NCI-H82 treated with DMSO at 0.1 percent for 48 hours (cell line): Measurements from ENCODE around the gene CTTN.
A peak's percentile ranks its signal among the peaks of the same experiment; 100 is the strongest.

Experiments
- DNase-seq: peaks from one replicate; lab custom pipeline; 2025; ENCODE audit not compliant: unreplicated experiment; lab: John Stamatoyannopoulos, UW

CTTN gene

DNA sequence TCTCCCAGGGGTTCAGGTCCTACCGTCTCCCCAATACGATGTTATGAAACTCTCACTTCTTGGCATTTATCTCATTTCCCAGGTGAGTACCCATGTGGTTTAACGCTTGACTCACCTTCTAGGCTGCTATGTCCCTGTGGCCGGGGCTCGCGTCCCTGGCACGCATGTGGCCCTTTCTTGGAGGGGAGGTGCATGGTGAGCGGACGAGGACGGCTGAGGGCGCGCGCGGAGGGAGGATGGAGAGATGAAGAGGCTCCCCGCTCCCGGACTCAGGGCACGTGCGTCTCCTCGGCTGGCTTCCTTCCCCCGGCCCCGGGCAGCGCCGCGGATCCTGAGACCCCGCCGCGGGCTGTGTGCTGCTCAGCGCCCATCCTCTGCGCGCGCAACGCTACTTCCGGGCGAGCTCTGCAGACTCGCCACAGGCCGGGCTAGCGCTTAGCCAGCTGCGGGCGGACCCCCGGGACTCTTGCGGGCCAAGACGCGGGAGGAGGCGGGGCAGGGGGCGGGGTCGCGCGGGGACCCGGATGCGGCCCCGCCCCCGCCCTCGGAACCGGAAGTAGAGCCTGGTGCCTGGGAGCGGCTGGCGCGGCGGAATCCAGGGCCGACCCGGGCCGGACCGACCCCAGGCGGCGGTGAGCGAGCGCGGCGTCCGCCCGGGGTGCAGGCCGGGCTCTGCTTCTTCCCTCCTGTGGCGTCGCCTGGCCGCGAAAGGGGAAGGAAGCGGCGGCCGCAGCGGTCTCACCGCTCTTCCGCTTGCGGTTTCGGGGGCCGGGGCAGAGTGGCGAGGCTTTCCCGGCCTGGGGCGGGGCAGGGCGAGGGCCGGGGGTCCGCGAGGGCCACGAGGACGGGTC is at the start of gene CTTN:
Gene CTTN, plus strand, starts transcription at position 547 of the 851 bp plus-strand sequence. CDS start 8,769 bp downstream, outside the sequence.
- peak; percentile 54 for DNase-seq

DNA sequence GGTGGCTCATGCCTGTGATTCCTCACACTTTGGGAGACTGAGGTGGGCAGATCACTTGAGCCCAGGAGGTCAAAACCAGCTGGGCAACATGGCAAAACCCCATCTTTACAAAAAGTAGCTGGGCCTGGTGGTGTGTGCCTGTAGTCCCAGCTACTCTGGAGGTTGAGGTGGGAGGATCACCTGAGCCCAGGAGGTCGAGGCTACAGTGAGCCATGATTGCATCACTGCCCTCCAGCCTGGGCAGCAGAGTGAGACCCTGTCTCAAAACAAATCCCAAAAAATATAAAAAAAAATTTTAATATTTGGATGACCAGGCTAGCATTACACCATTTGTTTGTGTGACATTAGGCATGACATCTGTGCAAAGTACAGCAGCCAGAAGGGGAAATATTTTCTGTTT is 49.7 kb upstream of the CTTN start:
- no peak for DNase-seq

DNA sequence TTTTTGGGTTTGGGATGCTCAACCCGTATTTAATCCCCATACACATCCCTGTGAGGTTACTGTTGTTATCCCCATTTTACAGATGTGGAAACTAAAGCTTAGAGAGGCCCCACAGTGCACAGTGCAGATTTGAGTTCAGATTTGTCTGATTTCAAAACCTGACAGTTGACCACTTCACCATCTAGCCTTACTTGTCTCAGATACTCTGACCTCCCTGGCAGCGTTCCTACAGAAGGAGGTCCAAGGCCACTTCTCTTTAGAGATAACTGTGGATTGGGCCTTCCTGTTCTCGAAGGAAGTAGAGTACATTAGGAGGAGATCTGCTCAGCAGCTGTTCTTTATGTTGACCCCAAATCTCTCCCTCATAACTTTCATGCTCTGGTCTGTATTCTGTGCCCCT is 46.7 kb upstream of the CTTN start:
- no peak for DNase-seq

DNA sequence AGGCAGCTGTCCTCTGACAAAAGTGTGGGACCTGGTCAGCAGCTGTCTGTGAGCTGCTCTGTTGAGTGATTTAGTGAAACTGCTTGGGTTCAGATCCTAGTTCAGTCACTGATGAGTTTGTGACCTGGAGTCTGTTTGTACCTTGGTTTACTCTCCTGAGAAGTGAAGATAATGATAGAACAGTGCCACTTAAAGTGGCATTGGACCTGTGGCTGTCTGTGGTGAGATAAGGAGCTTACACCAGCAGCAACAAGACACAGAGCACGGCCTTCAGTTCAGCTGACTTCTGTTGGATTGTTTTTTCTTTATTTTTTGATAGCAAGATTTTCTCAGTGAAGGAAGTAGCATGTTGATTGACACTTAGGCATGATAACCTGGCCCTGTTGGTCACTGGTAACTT is 46.2 kb upstream of the CTTN start:
- no peak for DNase-seq

DNA sequence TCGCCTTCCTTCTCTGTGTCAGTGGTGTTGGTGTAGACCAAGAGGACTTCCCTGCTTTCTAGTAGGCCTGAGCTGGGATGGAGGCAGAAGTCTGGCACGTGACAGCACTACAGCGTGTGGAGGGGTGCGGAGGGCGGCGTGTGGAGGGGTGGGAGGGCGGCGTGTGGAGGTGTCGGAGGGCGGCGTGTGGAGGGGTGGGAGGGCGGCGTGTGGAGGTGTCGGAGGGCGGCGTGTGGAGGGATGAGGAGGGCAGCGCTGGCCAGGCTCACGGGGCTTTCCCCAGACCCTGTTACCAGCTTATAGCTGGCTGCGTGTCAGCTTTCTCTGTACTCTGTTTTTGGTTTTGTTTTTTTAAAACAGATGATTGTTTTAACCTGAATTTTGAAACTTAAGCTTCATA is 45.7 kb upstream of the CTTN start:
- DNase-seq, result no peak

DNA sequence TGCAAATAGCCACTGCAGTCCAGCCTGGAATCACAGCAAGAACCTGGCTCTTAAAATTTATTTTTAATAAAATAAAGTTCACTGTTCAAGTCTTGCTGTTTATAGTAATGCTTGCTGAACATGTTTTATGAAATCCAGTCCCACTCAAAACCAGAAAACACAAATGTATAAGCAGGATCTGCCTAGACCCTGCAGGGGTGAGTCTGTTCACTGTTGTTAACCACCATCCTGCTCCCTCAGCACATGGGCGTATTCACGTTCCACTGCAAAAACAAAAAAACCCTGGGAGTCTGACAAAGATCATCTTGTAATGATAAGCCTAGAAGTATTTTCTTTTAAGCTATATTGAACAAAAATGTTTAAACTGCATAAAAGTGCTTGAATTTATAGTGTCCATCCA is 45.0 kb upstream of the CTTN start:
- DNase-seq, result no peak

DNA sequence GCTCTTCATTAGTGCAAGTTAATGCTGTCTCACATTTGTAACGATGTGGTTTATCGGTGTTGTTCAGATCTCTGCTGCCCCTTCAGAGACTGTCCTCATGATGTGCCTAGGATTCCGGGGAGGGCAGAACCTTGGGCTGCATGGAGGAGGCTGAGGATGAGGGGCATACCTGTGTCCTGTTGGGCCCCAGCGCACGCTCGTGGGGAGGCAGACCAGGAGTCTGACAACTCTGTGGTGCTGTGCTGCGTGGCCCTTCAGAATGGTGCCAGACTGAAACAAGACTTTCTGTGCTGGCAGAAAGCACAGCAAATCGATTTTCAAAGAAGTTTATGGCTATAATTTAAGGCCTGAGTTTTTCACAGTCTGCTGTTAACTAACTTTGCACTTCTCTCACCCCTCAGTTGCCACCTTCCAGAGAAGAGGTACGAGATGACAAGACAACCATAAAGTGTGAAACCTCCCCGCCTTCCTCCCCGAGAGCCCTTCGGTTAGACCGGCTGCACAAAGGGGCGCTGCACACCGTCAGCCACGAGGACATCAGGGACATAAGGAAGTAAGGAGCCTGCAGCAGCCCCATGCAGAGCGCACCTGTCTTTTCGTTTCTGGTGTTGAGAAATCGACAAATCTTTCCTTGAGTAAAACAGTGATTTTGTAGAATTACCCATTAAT is 44.3 kb upstream of the CTTN start:
- no peak for DNase-seq

DNA sequence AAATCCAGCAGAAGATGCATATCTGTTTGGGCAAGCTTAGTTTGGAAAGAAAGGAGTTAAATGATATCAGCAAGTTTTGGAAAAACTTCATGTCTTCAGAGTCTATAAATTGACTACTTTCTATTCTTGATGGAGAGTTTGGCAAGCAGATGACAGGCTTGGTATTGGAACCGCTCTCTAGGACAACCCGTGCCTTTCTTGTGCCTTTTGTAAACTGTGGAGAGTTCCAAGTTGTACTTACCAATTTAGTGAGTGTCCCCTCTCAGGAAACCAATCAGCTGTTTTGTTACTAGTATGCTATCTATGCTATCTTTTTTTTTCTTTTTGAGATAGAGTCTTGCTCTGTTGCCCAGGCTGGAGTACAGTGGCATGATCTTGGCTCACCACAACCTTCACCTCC is 43.7 kb upstream of the CTTN start:
- no peak for DNase-seq

DNA sequence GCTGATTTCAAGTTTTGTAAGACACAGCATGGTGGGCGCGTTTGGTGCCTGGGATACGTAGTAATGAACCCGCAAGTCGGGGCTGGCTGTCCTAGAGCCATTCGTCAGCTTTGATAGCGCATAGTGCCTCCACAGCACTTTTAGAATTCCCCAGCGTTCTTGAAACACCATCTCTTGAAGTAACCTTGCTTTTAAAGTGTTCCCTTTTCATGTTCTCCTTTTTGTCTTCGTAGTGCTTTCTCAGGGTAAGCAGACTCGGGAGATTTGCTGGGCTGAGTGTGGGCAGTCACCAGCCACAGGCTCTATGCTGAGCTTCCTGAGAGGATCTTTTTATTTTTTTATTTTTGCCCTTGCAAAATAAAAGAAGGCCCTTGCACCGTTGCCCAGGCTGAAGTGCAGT is 39.6 kb upstream of the CTTN start:
- DNase-seq, result no peak

DNA sequence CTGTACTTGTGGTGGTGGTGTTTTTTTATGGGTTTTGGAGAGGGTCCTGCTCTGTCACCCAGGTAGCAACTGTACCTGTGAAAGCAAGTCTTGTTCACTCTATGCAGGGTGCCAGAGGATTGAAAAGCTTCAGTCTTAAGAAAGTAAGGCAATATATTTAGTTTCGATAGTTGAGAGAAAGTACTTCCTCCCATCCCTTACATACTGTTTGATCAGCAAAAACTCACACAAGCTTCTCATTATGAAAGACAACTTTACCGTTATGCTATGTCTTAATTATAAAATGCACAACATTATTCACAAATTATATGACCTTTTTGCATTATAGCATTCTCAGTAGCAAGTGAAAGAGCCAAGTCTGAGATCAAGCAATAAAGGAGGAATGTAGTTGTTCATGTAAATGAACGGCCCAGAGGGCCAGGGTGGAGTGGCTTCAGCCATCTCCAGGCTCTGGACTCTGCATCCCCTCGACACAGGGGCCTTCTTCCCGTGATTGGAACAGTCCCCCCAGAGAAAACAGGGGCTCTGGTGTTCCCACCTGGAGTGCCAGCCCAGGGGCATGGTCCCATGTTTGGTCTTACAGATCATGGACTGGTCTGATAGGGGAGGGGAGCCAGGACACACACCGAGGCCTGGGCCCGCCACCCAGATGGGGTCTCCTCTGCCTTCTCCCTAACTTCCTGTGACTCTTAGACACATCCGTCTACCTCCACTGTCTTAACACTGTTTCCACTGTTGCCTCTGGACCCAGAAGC is 38.7 kb upstream of the CTTN start:
- no peak for DNase-seq

DNA sequence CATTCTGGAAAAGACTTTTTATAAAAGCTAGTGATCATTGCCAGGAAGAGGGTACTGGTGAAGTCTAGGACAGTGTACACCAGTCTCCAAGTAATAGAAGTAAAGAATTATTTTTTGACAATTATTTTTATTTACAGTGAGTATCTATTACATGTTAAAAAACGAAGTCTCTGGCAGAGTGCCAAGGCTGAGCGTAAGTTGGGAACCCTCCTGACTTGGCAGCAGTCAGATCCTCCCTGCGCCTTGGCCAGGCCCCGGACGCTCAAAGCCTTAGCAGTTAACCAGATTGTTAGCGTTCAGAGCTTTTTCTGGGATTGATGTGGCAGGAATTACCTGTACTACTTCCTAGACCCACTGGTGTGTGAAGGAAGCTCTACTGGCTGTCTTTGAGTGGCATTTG is 38.1 kb upstream of the CTTN start:
- no peak for DNase-seq

DNA sequence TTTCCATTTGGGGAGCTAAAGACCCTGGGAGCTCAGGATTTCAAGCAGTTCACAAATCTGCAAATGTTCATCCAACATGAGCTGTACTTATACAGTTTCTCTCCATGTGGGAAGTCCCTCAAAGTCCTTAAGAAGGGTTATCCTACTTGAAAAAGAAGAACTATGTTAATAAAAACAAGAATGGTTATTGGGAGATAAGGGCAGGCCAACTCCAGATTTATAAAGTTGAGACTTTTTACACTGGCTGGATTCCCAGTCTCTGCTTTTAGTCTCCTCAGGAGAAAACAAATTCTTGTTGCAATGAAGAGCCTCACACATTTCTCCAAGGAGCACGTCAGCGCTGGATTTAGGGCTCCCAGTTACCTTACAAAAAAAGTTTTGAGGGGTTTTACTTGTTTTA is 34.2 kb upstream of the CTTN start:
- DNase-seq, result no peak

DNA sequence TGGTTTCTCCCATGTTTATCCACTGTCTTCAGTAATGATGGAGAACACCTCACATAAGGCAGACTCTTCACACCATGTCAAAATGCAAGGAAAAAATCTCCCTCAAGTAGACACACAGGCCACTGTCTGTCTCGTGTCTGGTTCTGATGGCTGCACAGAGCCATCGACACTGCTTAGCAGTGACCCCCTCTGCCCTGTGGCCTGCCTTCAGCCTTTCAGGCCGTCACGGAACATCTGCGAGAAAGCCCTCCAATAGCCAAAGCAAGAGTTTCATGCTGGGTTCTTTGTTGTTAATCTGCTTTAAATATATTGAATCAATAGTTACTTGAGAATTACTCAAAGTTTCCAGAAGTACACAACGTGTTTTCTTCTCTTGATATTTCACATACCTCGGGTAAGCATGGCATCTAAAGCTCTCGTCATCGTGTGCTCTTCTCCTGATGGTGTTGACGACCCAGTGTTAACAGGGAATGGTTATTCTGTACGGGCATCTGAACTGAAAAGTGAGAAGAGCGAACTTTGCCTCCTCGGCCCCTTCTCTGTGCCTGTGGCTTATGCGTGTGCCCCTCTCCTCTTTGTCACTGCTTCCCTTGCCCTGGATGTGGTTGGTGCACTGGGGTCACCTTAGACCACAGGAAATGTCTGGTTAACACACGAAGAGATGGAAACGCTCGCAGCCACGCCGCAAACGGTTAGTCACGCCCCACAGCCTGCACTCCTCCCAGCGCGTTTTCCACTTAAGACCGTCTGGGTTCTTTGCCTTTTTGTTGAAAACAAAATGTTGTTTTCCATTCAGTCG is 33.4 kb upstream of the CTTN start:
- no peak for DNase-seq

DNA sequence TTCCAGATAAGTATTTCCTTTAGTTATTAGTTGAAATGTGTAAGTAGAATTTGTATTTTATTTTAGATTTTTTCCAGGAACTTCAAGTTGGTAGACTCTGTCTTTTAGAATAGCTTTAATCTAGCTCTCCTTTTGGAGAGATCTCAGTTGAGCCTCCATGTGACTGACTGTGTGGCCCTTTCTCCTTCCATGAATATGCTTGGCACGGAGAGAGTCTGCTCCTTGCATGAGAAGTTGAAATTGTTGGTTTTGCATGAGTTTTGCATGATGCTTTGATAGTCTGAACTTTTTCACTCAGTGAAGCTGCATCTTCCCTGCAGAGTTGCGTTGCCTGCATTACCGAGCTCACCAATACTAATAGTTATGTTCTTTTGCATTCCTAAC is 32.8 kb upstream of the CTTN start:
- DNase-seq, result no peak

DNA sequence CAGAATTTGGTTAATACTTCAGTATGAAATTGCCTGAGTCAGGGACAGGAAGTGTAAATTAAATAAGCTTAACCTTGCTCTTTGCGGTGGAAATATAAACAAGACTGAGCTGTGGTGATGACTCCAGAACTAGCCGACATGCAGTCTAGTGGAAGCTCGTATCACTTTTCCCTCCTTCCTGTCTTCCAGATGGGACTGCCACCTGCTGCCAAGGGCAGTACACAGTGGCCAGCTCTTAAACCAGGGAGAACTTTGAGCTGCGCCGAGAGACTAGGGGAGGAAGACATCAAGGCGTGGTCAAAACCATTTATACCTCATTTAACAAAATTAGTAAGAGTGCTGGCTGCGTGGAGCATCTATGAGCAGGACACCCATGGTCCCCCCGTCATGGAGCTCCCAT is 31.3 kb upstream of the CTTN start:
- DNase-seq, result no peak

DNA sequence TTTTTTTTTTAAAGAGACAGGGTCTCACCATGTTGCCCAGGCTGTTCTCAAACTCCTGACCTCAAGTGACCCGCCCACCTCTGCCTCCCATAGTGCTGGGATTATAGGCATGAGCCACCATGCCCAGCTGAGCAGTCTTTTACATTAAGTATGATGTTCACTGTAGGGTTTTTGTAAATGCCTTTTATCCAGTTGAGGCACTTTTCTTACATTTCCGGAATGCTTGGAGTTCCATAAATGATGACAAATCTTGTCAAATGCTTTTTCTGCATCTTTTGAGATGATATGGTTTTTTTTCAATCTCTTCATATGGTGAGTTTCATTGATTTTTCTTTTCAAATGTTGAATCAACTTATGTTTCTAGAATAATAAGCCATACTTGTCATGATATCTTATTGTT is 29.4 kb upstream of the CTTN start:
- DNase-seq, result no peak

DNA sequence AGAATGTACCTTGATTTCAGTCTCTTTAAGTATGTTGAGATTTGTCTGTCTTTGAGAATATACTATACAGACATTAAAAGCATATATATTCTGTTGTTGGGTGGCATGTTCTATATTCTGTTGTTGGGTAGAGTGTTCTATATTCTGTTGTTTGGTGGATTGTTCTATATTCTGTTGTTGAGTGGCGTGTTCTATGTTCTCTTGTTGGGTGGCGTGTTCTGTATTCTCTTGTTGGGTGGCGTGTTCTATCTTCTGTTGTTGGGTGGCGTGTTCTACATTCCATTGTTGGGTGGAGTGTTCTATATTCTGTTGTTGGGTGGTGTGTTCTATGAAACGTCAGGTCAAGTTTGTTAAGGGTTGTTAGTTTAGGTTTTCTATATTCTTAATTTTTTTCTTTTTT is 27.1 kb upstream of the CTTN start:
- no peak for DNase-seq

DNA sequence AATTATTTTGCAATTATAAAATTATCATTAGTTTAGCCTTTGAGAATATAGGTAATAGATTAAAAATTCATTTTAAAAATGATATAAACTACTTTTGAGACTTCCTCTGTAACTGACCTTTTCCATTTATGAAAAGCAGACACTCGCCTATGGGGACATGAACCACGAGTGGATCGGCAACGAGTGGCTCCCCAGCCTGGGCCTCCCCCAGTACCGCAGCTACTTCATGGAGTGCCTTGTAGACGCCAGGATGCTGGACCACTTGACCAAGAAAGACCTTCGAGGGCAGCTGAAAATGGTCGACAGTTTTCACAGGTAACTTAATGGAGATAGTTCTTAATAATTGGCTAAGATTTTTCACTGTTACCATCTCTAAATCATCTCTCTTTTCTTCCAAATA is 26.3 kb upstream of the CTTN start:
- no peak for DNase-seq

DNA sequence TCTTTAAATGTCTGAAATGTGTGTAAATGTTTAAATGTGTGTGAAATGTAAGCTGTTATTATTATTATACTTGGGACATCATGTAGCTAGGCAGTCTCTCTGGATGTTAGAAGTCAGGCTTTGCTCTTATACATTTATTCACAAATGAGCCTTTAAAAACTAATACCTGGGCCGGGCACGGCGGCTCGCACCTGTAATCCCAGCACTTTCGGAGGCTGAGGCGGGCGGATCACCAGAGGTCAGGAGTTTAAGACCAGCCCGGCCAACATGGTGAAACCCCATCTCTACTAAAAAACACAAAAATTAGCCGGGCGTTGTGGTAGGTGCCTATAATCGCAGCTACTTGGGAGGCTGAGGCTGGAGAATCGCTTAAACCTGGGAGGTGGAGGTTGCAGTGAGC is 21.7 kb upstream of the CTTN start:
- DNase-seq, result no peak

DNA sequence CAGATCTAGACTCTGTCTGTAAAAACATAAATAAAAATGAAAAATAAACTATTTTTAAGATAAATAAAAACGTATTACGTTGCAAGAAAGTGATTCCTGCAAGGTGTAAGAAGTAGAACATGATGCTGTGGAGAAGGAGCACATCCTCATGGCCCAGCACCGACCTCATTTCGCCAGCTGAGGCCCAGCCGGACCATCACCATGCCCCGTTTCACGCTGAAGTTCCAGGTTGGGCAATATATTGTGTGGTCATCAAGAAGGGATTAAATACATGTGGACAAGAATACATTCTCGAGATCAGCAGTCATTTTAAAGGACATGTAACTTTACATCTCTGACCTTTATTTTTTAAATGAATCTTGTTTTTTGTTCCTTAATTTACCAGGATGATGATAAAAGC is 20.7 kb upstream of the CTTN start:
- no peak for DNase-seq

DNA sequence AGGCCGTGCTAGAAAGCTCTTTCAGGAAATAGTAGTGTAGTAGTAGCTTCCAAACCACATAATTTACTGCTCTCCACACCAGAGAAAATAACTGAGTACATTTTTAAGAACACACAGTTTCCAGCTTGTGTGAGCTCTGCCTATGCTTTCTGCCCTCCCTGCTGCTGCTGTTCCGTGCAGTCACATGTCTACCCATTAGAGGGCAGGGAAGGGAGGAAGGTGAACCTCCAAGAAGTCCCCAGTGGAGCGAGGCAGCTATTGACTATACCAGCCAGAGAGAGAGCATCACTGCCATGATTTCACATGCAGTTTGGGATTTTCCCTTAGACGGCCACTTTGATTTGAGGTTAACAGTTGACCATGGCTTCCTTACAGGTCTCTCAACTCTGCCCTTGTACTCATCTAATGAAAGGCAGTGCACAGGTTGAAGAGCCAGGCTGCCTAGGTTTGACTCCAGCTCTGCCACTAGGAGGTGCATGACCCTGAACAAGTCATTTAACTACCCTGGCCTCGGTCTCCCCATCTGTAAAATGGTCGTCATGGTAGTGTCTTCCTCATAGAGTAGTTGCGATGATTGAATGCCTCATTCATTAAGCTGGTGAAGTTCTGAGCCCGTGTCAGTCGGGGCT is 19.7 kb upstream of the CTTN start:
- no peak for DNase-seq
